Left hindlimb (tissue), 1 donor: ENCODE measurements around the gene CENPS.
A peak's percentile ranks its signal among the peaks of the same experiment; 100 is the strongest.
"Not testable (repeated sequence)": the region's sequence is repeated elsewhere in the genome, so short reads cannot be mapped to it uniquely, and the experiment has no call there.

Experiments
- DNase-seq: peaks from one replicate; pipeline ENCODE4 v3.0.0-alpha.2; 2018

CENPS gene

GRCh38 chr1:10430216-10431069 lies at the start of gene CENPS:
Gene CENPS, plus strand, starts transcription at chr1:10430433. Its CDS starts 85 bp downstream, at chr1:10430518.
- DNase-seq = peak; percentile 93

DNA sequence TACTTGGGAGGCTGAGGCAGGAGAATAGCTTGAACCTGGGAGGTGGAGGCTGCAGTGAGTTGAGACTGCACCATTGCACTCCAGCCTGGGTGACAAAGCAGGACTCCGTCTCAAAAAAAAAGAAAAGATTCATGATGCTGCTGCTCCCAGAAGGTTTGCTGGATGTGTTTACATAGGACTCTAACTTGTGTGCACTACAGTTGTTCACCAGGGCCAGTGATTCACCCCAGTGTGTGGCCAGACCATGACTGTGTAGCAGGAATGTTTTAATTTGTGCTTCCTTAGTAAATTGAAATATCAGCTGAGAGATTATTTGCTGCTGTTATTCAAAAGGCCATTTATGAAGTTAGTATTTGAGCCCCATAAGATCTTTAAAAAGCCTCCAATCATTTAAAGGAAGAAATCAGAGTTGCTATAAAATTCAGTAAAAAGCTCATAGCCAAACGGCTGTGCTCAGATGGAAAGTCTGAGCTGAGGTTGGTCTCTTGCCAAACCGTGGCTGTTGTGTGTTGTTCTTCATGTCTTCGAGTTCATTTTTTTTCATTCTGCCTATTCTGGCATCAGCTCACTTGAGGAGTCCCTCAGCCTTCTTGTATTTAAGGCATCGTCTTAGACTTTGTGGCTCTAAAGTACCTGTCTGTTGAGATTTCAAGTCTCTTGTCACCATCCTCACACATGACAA lies 49.5 kb upstream of the CENPS start:
- DNase-seq = no peak

DNA sequence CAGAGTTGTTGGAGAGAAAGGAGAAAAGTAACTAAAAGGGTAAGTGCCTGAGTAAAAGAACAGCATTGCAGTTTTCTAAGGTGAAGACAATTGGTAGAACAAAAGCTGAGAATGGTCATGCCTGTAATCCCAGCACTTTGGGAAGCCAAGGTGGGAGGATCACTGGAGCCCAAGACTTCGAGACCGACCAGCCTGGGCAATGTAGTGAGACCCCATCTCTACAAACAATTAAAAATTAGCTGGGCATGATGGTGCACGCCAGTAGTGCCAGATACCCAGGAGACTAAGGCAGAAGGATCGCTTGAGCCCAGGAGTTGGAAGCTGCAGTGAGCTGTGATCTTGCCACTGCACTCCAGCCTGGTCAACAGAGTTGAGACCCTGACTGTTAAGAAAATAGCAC lies 46.6 kb upstream of the CENPS start:
- no peak for DNase-seq

DNA sequence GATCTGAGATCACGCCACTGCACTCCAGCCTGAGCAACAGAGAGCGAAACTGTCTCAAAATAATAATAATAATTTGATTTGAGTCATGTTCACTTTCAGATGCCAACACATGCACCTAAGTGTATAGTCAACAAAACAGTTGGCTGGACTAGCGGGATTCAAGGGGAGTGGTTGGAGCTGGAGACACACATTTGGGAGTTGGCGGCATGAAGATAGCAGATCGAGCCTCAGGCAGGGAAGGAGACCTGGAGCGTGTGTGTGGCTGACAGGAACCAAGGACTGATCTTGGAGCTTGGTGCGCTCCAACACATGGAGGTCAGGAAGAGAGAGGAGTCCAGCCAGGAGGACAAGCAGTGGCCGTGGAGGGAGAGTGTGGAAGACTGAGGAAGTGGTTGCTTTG lies 46.0 kb upstream of the CENPS start:
- no peak for DNase-seq

DNA sequence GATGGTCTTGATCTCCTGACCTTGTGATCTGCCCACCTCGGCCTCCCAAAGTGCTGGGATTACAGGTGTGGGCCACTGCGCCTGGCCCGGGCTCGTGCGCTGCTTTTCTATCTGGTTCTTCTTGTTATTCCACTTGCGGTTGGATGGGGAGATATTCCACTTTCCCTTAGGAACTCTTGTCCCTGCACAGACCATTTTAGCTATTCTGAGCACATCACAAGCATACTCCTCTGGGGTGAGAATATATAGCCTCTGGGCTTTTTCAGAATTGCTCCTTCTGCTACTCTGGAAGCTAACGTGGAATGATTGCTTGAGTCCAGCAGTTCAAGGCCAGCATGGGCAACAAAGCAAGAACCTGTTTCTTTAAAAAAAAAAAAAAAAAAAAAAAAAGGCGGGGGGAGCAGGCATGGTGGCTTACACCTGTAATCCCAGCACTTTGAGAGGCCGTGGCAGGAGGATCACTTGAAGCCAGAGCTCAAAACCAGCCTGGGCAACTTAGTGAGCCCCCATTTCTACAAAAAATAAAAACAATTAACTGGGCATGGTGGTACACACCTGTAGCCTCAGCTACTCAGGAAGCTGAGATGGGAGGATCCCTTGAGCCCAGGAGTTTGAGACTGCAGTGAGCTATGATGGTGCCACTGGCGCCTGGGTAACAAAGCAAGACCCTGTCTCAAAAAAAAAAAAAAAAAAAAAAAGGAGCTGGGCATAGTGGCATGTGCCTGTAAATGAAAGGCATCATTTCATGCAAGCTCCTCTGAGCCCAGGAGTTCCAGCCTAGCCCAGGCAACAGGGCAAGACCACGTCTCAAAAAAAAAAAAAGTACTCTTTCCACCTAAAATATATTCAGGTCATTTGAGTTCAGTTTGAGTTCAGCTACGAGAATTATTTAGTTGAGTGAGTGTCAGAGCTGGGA lies 43.2 kb upstream of the CENPS start:
- no peak for DNase-seq

GRCh38 chr1:10387677-10388386 lies 42.4 kb upstream of the CENPS start:
- DNase-seq = peak; percentile 83

DNA sequence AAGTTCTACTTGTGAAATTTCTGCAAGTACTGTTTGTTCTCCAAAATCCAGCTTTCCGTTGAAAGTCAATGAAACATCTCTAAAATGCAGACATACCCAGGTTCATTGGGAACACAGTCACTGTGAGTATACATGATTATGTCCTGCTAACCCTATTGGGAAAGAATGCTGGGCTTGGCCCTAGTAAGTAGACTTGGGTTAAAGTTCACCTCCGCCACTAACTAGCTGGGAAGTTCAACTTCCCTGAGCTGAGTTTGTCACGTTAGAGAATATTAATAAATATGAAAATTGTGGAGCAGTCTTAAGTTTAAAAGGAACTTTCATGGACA lies 41.9 kb upstream of the CENPS start:
- DNase-seq = no peak

DNA sequence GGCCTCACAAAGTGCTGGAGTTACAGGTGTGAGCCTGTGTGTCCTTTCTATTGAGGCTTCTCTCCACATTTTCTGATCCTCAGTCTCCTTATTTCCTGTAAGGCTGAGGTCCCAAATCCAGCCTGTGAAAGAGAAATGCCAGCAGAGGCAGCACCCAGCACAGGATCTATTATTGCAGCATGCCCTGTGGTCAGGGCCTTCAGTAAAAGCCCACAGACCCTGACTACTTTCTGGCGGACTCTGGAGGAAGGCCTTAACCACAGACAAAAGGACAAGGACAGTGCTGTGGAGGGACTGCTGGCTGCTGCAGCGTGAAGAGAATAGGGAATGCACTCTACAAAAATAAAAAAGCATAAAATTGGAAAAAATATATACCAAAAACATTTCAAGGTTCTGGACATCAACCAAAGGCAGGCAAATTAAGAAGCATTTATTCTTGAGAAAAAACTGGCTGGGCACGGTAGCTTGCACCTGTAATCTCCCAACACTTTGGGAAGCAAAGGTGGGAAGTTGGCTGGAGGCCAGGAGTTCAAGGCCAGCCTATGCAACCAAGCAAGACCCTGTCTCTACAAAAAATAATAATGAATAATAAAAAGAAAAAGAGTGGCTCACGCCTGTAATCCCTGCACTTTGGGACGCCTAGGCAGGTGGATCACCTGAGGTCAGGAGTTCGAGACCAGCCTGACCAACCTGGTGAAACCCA lies 40.8 kb upstream of the CENPS start:
- DNase-seq = no peak

- no peak for DNase-seq
Measured at GRCh38 chr1:10396870-10397269, 33.4 kb upstream of the CENPS start.

DNA sequence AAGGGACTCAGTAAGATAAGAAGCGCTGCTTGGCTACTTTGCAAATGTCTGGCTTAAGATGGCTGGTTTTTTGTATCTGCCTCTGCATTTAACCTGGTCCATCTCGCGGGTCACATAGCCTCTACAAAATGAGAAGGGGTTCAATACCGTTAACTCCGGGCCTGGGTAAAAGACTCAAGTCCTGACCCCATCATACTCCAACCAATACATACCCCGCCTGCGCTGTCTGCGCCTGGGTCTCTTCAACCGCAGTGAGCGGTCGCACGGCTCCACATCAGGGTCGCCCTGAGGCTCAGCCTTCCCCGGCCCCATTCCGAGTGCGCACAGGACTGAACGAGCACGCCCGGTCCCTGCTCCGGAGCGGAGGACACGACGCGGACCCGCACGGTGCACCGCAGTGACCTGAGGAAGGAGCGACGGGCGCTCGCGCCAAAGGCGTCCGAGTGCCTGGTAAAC lies 31.9 kb upstream of the CENPS start:
- DNase-seq = no peak

GRCh38 chr1:10398734-10399443 lies 31.3 kb upstream of the CENPS start, which contains the start of gene PGD:
Gene PGD, plus strand, starts transcription at chr1:10399064. Its CDS starts 54 bp downstream, at chr1:10399118.
- DNase-seq = peak; percentile 99

- DNase-seq = peak; percentile 48
Measured at GRCh38 chr1:10399444-10399941, 30.7 kb upstream of the CENPS start.

DNA sequence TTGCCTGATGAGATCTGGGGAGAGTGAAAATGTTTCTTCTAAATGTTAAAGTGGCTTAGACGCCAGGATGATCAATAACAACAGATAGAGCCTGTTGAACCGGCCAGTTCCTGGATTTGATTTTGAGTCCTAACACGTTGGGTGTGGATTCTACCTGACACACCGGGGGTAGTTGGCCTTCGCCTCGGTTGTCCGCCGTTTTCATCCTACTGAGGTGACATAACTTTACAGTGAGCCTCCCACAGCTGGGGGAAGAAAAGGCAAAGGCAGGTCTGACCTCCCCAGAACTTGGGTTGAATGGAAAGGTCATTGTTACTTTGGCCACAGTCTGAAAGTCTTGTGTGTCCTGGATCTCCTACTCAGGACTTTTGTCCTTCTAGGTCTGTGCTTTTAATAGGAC lies 30.2 kb upstream of the CENPS start:
- DNase-seq = no peak

- no peak for DNase-seq
Measured at GRCh38 chr1:10401281-10401680, 29.0 kb upstream of the CENPS start.

GRCh38 chr1:10402729-10403274 lies 27.4 kb upstream of the CENPS start:
- no peak for DNase-seq

- no peak for DNase-seq
Measured at GRCh38 chr1:10407201-10407600, 23.0 kb upstream of the CENPS start.

DNA sequence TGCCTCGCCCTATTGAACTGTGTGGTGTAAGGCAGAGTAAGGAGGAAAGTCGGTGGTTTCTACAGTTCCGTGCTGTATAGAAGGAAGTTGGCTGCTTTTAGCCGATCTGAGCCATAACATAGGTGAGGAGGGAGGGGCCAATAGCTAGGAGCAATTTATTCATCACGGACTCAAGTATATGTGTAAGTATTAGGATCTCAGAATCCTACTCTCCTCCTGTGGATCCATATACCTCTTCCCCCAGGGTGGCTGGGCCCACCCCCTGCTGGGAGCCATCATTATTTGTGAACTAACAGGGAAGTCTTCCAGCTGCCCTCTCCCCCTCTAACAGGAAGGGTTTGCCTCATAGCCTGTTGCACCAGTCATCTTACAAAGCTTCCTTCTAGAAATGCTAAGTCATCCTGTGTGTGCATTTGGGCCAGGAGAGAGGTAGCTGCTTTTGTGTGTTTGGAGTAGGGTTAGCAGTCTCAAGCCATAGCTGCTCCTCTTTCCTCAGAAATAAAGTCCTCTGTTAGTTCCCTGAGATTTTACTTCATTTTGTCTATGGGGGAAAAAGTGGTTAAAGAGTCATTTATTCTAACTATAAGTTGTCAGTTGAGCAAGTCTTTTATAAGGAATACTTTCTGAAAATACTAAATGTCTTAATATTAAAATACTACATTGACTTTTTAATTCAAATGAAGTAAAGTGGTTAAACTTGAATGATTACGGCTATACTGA lies 14.9 kb upstream of the CENPS start:
- no peak for DNase-seq

- not testable (repeated sequence) for DNase-seq
Measured at GRCh38 chr1:10415967-10416366, 14.3 kb upstream of the CENPS start.

GRCh38 chr1:10418741-10419140 lies 11.5 kb upstream of the CENPS start:
- not testable (repeated sequence) for DNase-seq

- no peak for DNase-seq
Measured at GRCh38 chr1:10419351-10419750, 10.9 kb upstream of the CENPS start.
